HG03378 (cell line): Measurements from ENCODE around the gene G6PD.
"Not testable (repeated sequence)": the region's sequence is repeated elsewhere in the genome, so short reads cannot be mapped to it uniquely, and the experiment has no call there.

Experiments used
- ATAC-seq: cut with Tn5 transposase; IDR thresholded peaks from one replicate; pipeline ENCODE4 v1.9.1; 2021; ENCODE audit warnings: mild to moderate bottlenecking, moderate library complexity; ENCODE audit not compliant: unreplicated experiment

G6PD gene

DNA sequence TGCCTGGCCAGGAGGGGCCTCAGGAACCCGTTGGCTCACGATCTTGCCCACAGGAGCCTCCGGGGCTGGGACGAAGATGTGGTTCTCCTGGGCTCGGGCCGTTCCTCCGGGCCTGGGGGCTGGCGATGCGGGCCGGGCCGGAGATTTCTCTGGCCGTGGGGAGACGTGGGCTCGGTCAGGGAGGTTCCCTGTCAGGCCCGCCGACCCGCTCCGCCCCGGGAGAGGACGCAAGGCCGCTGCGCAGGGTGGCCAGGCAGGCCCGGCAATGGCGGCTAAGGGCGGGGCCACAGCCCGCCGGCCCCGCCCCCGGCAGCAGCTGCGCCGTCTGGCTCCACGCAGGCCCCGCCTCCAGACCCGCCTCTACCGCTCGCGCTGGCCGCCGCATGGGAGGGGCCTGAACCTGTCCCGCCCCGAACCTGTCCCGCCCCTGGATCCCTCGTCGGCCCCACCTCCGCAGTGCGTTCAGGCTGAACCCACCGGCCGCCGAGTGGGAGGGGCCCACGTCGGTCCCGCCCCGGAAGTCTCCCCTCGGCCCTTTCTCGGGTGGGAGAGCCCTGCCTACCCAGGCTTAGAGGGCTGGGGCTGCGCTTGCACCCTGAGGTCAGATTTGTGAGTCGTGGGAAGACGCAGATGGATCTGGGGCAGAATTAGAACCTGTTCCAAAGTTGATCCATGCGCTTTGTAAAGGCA is 30.5 kb downstream of the G6PD start, which contains the start of gene FAM3A:
FAM3A (minus strand) TSS at position 267 of the 690 bp plus-strand sequence. CDS start 460 bp downstream, outside the sequence.
- peak; percentile 51 for ATAC-seq

DNA sequence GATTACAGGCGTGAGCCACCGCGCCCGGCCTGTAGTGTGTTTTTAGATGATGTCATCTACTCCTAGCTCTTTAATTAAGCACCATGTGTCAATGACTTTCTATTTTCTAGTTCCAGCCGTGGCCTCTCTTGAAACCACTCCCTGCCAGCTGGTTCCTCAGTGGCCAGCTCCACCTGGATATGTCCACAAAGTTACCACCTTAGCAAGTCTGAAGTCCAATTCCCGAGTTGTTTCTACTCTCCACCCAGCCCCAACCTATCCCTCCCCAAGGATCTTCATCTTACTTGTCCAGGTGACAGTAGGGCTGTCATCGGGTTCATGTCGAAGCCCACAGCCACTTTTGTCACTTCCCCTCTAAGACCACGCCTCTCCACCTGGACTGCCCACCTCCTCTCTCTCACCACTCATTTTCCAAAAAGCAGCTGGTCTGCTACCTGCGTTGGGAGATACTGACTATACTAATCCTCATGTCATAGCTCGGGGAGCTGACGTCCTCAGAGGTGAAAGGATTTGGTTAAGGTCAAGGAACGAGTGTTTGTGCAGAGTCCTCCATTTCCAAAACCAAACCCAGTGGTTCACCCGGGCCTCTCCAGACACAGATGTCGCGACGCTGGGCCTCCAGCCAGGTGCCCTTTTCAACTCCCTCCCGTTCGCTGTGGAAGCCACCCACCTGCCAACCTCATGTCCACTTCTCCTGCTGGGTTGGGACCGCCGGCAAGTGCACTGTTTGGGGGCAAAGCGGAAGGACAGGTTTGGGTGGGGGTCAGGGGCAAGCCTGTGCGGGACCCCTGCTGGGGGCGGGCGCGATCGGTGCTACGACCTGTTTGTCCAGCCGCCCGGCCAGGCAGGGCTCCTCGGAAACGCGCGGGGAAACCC is 31.3 kb downstream of the G6PD start:
- ATAC-seq: no peak

DNA sequence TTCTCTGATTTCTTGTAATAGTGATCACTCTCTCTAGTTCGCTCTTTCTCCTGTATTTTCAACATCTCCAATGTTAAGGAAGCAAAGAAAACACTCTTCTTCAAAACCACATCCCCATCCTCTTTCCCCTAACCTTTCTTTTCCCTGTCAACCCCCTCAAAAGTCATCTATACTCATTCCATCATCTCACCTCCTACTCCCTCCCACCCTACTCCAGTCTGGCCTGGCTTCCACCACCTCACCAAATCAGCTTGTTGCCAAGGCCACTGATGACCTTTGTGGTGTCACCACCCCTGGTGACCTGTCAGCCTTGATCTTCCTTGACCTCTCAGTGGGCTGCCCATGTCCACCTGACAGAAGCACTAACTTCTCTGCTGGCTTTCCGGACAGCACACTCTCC is 32.9 kb downstream of the G6PD start:
- ATAC-seq: no peak

DNA sequence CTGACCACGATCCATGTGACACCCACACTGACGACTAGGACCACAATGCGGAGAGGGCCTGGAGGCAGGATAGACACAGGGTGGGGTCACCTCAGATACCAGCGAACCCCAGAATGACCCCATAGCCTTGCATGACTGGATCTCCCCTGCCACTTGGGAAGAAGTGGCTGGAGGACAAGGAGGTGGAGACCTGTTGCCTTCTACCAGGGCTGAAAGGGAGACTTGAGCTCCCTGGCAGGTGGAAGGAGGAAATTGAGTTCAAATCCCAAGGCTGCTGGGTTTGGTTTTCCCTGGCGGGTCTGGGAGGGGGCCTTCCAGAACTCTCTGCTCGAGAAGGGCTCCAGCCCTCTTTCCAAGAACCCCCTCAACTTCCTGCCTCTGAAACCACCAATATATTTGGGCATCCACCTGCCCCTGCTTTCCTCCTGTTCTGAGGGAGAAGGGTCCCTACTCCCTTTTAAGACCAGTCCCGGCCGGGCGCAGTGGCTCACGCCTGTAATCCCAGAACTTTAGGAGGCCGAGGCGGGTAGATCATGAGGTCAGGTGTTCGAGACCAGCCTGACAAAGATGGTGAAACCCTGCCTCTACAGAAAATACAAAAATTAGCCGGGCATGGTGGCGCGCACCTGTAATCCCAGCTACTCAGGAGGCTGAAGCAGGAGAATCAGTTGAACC is 33.6 kb downstream of the G6PD start:
- no peak for ATAC-seq

DNA sequence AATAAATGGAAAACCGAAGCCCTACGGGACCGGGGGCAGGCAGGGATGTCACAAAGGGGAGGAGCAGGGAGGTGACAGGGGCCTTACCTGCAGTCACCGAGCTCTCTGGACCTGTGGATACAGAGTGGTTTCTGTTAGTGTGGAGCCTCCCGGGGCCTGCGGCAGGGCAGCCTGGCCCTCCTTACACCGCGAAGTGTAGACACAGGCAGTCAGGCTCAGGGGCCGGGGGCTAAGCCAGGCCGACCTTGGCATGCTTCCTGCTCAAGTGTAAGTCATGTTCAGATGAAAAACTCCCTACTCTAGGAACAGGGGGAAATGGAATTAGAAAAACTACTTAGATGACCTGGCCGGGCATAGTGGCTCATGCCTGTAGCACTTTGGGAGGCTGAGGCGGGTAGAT is 34.9 kb downstream of the G6PD start:
- ATAC-seq: no peak

DNA sequence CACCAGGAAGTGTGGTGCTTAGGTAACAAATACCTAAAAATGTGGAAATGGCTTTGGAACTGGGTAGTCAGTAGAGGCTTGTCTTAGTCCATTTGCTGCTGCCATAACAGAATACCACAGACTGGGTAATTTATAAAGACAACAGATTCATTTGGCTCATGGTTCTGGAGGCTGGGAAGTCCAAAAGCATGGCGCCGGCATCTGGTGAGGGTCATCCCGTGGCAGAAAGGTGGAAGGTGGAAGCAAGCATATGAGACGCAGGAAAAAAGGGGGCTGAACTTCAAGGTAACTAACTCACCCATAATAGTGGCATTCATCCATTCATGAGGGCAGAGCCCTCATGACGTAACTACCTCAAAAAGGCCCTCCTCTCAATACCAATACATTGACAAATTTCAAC is 37.2 kb downstream of the G6PD start:
- ATAC-seq: no peak

DNA sequence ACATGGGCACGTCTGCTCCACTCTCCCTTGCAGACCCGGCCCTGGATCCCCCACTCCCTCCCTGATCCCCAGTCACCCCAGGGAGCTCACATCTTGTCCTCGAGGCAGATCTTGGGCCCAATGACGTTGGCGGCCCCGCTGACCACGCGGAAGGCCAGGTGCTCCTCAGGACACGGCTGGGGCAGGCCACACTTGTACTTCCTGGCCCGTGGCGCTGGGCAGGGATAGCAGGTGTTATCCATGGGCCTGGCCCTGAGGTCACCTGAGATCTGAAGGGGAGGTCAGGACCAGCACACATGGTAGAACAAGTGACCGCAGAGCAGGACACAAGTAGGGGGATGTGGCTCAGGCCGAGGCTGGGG is 38.3 kb downstream of the G6PD start:
- no peak for ATAC-seq

DNA sequence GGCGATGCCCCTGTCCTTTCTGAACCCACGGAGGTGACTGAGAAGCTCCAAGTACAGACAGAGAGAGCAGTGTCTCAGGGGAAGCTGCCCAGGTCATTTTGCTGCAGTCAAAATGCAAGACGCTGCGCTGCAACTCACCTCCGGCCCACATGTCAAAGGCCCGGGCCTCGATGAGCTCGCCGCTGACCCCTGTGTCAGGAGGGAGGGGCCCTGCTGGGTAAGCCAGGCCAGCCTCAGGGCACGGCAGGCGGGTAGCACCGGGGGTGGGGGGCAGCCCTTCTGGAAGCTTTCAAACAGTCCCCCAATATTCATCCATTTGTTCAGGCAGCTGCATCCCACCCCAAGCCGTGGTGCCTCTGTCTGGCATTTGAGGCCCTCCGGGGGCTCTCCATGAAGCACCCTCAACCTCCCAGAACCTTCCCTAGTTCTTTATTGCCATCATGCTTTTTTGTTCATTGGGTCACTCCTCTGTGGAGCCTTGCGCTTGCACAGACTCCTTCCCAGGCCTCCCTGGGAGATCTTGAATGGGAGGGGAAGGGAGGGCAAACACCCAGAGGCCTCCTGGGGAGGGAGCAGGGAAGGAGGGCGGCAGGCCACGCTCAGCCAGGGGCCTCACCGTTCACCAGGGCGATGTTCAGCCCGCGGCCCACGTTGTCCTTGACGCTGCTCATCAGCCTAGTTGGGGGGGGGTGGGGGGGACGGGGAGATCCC is 38.8 kb downstream of the G6PD start:
- no peak for ATAC-seq

DNA sequence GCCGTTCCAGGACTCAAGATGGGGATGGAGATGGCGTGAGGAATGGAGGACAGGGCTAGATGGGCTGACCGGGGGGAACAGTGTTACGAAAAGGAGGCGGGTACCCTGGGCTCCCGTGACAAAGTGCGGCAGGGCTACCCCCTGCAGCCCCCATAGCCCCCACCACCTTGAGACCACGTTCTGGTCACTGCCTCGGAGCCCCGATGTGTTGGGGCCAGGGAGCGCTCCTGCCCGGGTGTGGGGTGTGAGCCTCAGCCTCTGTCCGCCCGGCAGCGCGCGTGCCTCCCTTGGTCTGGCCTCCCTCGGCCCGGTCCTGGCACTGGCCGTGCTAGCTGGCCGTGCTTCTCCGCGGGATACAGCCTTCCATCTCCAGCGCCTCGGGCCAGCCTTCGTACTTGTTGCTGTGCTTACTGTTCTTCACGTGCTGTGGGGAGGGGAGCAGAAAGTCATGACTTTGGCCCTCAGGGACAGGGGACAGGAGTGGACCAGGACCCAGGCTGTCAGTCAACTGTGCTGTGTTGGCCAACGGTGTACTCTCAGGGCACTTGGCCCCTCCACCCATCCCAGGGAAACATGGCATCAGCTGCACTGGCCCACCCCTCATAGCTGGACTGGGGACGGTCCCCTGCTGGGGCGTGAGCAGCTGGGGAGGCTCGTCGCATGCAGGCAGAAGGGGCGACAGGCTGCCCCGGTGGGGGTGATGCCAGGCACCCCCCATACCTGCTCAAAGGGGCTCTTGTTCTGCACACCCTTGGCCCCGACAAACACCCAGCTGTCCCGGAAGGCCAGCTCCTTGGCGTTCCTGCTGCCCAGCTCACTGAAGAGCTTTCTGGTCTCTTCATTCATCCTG is 39.9 kb downstream of the G6PD start:
- ATAC-seq: no peak

DNA sequence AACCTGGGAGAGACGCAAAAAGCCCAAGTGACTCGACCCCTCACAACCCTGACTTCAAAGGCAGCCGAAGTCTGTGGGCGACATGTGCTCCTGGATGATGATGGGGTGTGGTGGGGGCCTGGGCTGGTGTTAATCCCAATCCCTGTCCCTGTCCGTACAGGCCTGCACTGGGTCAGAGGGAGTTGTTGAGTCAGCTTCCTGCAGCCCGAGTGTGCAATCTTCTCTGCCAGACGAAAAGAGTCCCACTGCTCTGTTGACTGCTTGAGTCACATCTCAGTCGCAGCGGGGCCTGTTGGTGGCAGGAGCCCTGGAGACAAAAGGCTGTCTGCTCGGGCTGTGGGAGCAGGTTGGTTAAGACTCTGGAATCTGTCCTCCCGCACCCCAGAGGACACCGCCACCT is 40.9 kb downstream of the G6PD start:
- no peak for ATAC-seq

DNA sequence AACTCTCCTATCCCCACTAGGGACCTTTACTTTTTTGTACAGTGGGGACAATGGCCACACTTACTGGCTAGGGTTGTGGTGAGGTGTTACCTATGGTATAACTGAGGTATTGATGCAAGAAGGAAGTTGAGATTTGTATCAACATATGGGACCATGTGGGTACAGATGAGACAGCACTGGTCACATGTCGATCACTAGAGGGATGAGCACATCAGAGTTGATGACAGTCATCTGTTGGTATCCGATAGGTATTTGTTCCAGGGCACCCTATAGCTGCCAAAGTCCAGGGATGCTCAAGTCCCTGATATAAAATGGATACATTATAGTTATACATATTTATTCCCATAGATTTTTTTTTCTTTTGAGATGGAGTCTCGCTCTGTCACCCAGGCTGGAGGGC is 43.7 kb downstream of the G6PD start:
- ATAC-seq: no peak

DNA sequence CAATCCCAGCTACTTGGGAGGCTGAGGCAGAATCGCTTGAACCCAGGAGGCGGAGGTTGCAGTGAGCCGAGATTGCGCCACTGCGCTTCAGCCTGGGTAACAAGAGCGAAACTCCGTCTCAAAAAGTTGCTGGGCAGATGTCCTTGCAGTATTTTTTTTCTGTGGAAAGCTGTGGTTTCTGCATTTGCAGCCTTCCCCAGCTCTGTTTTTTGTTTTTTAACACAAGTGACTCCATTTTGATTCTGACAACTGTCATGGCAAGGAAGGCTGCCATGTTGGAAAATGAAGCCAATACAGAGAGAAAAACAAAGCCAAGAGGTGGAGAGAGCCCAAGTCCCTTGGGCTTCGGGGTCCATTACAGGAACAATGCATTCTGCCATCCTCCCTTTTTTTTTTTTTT is 44.5 kb downstream of the G6PD start:
- ATAC-seq: no peak

DNA sequence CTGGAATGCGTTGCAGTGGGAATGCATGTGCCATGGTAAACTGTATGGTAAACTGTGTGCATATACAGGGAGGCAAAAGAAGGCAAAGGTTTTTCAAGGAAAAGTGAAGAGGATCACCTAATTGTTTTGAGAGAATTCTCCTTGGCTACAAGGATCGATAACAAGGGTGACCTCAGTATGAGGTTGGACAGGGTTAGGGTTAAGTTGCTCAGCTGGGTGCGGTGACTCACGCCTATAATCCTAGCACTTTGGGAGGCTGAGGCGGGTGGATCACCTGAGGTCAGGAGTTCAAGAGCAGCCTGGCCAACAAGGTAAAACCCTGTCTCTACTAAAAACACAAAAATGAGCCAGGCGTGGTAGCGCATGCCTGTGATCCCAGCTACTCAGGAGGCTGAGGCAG is 45.2 kb downstream of the G6PD start:
- not testable (repeated sequence) for ATAC-seq

DNA sequence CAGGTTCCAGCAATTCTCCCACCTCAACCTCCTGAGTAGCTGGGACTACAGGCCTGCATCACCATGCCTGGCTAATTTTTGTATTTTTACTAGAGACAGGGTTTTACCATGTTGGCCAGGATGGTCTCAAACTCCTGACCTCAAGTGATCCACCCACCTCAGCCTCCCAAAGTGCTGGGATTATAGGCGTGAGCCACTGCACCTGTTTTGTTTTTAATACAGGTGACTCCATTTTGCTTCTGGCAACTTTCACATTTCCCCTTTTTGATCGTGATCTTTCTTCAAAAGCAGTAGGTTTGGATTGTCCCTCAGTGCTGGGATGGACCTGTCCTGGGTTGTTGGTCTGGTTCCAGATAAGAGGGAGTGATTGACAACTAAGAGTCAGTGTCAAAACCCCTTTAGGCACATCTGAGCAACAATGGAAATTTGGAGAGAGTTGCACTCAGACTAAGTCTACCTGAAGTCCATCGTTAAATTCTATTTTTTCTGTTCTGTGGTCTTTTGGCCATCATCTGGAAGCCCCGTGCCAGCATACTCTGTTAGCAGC is 50.0 kb downstream of the G6PD start:
- ATAC-seq: not testable (repeated sequence)

DNA sequence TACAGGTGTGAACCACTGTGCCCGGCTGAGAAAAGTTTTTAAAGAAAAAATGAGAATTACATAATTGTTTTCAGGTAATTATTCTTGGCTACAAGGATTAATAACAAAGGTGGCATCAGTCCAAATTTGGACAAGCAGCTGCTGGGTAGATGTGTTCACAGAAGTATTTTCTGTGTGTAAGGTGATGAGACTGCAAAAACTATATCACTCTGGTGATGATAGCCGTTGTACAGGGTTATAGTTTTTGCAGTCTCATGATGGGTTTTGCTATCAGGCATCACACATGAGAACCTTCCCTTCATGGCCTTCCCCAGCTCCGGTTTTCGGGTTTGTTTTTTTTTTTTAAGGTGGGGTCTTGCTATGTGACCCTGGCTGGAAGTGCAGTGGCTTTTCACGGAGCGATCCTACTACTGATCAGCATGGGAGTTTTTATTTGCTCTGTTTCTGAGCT is 51.1 kb downstream of the G6PD start:
- no peak for ATAC-seq

DNA sequence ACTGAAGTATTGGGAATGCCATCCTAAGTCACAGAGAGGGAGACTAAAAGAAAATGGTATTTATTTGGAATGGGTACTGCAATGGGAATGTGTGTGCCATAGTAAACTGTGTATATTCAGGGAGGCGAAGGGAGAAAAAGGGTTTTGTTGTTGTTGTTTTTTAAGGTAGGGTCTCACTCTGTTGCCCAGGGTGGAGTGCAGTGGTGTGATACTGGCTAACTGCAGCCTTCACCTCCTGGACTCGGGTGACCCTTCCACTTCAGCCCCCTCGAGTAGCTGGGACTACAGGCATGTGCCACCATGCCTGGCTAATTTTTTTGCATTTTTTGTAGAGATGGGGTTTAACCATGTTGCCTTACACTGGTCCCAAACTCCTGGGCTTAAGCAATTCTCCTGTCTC is 51.9 kb downstream of the G6PD start:
- ATAC-seq: no peak

DNA sequence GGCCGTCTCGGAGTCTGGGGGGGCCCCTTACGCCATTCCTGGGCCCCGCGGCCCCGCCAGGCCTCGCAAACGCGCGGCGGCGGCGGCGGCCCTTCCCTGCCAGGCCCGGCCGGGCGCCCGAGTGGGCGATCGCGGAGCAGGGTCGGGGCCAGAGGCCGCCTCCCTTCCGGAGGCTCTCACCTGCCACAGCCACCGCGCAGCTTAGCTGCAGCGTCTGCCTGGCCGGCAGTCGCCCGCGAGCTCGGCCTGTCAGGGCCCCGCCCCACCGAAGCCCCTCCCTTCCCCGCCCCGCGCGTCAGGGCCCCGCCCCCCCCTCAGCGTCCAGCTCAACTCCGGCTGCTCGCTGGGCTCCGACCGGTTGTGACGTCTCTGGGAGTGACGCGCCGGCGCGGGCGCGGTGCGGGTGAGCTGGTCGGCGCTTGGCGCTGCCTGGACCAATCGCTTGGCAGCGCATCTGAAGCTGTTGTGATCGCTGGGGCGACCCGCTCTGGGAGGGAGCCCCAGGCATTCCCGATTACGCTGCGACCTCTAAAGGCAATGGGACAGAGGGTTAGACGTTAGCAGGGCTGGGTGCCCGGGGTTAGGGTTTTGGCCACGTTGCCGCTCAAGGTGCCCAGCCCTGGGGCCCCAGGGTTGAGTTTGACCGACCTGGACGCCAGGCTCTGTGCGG is 56.1 kb downstream of the G6PD start, which contains the start of gene SLC10A3:
SLC10A3 (minus strand) TSS at position 216 of the 670 bp plus-strand sequence. CDS start 1,689 bp downstream, outside the sequence.
- ATAC-seq: peak; percentile 70

DNA sequence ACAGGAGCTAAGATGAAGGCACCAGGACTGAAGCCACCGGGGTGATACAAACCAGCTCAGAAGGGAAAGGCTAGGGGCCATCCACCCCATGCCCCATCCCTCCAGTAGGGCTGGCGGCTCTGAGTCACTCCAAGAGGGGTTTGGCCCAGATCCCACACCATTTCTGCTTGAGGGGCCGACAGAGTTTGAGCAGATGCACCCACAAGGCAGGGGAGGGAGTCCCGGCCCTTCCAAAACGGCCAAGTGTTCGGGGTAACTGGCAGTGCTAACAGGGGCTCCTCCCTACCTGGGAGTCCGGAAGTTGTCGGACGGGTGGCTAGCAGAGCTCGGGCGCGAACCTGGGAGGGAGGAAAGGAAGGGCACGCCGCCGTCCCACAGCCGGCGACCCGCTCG is 56.6 kb downstream of the G6PD start:
- ATAC-seq: no peak

DNA sequence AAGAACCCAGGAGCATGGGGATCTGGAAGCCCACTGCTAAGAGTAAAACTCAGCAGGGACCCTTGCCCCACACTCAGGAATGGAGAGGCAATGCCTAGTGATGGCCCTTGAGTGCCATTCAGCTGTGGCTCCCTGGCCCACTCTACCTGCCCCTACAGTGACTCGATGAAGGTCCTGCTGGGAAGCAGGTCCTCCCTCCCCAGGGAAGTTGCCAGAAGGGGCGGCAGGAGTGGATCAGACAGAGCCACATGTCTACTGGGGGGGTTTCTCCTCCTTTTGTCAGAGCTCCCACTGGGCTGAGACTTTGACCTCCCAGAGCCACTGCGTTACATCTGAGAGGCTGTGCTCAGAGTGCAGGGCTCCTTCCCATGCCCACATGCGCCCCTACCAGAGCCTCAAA is 57.5 kb downstream of the G6PD start:
- ATAC-seq: no peak
